GM19193 (cell line): ENCODE measurements around the gene UBA1.

Experiments
- POLR2A ChIP-seq: IDR thresholded peaks from 4 replicates; pipeline ENCODE4 v1.6.1; 2011; ENCODE audit not compliant: insufficient read depth, insufficient read length; ENCODE audit errors: extremely low read depth

Gene UBA1

DNA sequence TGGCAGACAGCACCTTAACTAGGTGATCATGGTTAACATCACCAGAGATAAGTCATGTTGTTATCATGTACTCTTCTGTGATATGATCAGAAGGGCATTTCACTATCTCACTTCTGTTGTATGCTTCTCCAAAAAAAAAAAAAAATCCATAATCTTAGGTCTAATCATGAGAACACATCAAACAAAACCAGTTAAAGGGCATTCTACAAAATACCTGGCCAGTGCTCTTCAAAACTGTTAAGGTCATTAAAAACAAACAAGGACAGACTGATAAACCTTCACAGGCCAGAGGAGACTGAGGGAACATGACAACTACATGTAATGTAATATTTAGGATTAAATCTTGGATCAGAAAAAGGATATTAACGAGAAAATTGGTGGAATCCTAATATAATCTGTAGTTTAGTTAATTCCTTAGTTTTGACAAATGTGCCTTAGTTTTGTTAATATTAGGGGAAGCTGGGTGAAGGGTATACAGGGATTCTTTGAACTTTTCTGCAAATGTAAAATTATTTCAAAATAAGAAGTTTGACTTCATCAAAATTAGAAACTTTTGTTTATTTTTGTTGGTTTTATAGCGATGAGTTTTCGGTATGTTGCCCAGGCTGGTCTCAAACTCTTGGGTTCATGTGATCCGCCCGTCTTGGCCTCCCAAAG is 30.6 kb upstream of the UBA1 start:
- no peak for TF ChIP-seq POLR2A

DNA sequence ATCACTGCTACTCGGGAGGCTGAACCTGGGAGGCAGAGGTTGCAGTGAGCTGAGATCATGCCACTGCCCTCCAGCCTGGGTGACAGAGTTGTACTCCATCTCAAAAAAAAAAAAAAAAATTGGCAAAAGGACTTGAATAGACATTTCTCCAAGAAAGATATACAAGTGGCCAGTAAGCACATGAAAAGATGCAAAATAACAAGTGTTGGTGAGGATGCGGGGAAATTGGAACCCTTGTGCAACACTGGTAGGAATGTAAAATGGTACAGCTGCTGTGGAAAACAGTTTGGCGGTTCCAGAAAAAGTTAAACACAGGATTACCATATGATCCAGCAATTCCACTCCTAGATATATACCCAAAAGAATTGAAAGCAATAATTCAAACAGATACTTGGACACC is 29.2 kb upstream of the UBA1 start:
- TF ChIP-seq POLR2A: no peak

DNA sequence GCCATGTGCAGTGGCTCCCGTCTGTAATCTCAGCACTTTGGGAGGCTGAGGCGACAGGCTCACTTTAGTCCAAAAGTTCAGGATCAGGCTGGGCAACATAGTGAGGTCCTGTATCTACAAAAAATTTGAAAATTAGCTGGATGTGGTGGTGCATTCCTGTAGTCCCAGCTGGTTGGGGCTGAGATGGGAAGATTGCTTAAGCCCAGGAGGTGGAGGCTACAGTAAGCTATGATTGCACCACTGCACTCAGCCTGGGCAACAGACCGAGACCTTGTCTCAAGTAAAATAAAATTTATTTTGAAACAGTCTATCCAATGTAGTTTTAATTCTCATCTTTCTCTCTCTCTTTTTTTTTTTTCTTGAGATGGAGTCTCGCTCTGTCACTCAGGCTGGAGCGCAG is 27.5 kb upstream of the UBA1 start:
- TF ChIP-seq POLR2A: no peak

DNA sequence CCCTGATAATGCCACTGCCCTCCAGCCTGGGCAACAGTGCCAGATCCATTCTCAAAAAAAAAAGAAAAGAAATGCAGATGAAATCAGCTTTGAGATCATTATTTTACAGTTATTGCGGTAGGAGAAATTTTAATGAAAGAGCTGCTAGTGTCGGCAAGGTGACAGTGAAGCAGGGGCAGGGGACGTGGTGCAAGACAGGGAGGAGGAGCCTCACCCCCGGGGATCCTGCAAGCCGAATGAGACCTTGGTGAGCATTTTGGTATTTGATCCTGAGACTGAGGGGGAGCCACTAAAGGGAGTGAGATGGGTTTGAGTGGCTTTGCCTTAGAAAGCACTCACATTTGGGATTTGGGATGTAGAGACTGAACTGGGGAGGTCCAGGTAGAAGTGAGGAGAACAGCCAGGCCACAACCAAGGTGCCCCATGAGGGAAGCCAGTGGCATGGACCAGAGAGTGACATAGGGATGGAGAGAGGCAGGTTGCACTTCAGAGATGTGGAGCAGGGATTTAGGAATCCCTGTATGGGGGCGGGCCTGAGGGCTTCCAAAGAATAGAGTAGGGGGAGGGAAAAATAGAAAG is 25.0 kb upstream of the UBA1 start:
- no peak for TF ChIP-seq POLR2A

DNA sequence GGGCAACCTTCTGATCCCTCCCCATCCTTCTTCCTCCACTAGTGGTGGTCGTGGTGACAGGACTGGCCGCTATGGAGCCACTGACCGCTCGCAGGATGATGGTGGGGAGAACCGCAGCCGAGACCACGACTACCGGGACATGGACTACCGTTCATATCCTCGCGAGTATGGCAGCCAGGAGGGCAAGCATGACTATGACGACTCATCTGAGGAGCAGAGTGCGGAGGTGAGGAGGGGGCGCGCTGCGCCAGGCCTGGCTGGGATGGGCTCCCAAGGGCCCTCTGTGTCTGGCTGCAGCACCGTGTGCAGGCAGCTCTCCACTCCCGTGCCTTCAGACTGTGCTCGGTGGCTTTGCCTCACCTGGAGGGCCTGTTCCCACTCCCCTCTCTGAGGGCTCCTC is 24.4 kb upstream of the UBA1 start:
- no peak for TF ChIP-seq POLR2A

DNA sequence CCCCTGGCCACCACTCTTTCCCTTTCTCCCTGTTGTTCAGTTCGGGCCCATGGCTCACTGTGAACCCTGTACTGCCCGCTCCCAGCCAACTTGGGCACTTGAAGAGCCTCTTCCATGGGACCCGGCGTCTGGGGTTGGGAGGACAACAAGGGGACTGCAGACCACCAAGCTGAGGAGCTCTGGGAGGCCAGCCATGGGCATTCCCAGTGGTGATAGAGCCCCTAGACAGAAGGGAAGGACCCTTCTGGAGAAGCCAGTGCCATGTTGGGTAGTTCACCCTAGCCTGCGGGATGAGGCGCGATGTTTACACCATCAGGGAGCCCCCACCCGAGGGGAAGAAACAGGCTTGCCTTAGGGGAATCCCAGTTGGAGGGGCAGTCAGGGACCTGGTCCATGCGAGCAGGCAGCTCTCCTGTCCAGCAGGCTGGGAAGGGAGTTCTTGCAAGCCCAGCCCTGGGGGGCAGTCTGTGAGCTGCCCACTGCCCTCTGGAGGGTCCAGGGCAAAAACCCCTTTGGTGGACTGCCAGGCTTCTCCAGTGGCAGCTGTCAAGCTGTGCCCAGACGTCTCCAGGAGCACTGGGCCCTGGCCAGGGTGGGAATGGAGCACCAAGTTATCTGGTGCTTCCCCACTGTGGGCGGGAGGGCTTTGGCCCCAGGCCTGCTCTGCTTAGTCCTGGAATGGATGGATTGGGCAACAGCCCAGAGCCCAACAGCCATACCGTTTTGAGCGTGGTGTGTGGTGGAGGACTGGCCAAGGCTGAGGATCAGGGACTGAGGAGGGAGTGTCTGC is 23.7 kb upstream of the UBA1 start:
- TF ChIP-seq POLR2A: no peak

DNA sequence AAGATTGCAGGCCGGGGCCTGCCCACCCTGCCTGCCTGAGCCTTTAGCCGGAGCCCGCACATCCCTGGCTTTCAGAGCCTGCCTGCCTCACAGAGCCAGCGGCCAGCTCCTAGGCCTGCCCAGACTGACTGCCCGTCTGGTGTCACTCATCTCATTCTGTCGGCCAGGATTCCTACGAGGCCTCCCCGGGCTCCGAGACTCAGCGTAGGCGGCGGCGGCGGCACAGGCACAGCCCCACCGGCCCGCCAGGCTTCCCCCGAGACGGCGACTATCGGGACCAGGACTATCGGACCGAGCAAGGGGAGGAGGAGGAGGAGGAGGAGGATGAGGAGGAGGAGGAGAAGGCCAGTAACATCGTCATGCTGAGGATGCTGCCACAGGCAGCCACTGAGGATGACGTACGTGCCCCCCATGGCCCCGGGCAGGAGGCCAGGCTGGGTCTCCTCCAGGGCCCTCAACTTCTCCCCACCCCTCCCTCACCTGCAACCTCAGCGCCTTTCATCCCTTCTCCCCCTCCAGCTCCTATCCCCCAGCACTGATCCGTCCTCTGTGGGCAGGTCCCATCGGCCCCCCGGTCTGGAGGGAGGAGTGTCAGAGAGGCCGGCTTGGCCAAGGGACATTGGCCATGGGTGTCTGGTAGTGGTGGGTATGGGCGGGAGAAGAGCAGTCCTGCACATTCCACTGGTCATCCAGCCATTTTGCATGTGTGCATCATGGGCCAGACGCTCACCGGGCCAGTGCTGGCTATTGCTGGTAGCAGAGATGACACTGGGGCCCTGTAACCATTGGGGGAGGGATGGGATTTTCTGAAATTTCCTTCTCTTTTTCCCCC is 22.6 kb upstream of the UBA1 start:
- TF ChIP-seq POLR2A: no peak

DNA sequence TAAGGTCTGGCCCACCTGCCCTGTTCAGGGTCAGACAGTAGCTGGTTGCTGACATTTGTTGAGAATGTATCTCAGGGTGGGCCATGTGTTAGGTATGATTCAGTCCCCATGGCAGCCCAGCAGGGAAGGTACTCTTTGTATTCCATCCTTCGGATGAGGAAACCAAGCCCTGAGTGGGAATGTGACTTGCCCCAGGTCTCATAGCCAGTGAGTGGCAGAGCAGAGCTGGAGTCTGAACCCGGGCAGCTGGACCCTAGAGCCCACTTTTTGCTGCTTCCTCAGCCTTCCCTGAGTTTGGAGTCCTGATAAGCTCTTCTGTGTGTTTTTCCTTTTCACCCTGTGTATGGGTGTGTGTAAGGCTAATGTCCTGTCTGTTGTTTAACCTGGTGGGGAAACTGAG is 21.6 kb upstream of the UBA1 start:
- TF ChIP-seq POLR2A: no peak

DNA sequence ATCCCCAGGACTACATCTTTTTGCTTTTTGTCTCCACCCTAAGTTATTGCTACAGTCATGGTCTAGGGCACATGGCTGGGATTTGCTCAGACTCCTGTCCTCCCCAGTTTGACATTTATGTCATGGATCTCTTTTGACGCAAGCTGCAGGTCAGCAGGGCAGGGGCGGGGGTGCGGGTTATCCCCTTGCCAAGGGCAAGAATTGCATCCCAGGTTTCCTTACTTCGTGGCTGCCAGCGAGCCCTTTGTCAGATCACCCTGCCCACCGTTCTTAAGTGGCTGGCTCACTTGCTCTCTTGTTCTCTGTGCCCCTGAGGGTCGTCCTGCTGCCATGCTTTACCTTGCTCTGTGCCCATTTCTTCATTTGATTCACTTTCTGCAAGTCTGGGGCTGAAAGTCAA is 21.1 kb upstream of the UBA1 start:
- TF ChIP-seq POLR2A: no peak

DNA sequence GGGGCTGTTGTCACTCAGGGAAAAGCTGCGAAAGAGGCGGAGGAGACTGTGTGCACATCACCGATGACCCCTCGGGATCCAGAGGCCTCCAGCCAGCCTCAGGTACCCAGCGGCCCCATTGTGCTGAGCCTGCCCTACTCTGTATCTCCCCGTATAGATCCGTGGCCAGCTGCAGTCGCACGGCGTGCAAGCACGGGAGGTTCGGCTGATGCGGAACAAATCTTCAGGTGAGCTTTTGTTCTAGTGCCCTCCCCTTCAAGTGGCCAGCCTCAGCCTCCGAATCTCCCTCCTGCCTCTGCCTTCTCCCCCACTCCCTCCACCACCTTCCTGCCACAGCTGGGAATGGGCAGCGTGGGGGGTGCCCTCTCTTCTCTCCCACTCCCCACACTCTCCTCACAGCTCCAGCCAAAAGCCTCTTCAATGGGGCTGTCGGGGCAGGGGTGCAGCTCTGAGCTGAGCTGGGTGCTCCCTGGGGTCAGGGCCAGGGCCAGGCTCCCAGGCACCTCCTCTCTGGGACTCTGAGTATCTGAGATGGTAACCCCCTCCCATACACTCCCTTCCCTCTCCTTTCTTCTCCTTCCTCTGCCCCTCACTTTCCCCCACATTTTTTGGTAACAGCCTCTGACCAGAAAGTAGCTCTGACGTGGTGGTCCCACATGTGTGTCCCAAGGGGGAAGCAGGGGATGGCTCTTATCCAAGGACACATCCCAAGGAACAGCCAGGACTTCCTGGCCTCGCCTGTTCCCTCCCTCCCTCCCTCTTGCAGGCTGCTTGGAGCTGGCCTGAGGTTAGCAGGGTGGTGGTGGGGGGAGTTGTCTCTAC is 20.4 kb upstream of the UBA1 start:
- no peak for TF ChIP-seq POLR2A

DNA sequence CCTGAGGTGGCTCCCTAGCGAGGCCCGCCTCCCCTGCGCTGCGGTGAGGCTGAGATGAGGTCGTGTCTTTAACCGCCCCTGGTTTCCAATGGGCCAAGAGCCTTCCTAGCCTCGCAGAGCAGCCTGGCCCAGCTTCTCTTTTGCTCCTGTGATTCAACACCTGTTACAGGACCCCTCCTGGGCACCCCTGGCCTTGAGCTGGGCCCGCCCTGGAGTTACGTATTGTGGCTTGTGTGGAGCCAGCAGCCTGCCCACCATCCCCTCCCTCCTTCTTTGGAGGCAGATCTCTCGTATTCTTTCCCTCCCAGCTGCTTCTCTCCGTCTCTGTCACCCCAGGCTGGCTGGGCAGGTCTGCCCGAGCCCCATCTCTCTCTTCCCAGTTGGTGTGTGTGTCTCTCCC is 19.3 kb upstream of the UBA1 start:
- no peak for TF ChIP-seq POLR2A

DNA sequence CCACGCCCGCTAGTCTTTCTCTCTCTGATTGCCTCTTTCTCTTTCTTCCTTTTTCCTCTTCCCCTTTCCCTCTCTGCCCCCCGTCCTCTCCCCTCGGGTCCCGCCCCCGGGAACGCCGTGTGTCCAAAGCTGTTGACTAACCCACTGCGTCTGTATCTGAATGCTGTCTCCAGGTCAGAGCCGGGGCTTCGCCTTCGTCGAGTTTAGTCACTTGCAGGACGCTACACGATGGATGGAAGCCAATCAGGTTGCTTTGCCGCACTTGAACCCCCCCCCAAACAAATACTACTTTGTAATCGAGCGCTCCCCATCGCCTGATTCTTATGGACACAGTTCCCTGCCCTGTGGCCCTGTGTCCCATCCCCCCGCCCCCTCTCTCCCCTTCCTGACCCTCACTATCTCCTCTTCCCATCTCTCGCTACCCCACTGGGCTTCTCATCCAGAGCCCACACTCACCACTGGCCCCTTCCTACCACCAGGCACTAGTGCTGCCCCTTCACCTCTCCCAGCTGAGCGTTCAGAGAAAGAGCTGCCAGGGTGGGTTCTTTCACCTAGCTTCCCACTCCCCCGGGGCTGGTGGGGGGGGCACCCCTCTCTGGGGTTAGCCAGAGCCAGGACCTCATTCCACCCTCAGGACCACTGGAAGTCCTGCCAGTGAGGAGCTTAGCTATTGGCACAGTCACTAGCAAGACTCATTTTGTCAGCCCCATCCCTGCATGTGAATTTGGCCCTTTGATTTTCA is 18.6 kb upstream of the UBA1 start:
- TF ChIP-seq POLR2A: no peak

DNA sequence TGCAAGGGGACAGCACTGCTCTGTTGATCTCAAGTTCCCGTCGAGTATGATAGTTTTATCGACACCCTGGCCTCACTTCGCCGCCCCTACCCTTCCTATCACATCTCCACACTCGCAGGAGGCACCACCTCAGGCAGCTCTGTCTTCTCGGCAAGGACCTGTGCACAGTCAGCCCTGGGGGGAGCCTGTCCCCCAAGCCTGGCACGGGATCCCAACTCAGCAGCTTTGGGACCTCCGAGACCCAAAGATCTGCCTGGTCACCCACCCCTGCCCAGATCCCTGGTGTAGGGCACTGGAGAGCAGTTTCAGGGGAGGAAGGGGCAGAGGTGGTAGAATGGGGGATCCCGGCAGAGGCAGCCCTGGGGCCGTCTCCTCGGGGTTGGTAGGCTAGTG is 18.0 kb upstream of the UBA1 start:
- TF ChIP-seq POLR2A: no peak
